MM.1S (cell line): ENCODE data around the gene GOT2.
"Not testable (repeated sequence)": the region's sequence is repeated elsewhere in the genome, so short reads cannot be mapped to it uniquely, and the experiment has no call there.

Experiments
- DNase-seq: peaks from one replicate; pipeline ENCODE4 v3.0.0-alpha.2; 2015
- H2AFZ ChIP-seq: fragments of 300-600 bp; sonication (generic); 2 replicates; pipeline ENCODE4 v1.6.0; 2016; ENCODE audit warnings: antibody characterized with exemption, low read length
- H3F3A ChIP-seq: fragments of 300-600 bp; sonication (generic); 2 replicates; pipeline ENCODE4 v1.6.1; 2016; ENCODE audit warnings: mild to moderate bottlenecking, antibody characterized with exemption, low read length, moderate library complexity, mixed read lengths; ENCODE audit not compliant: insufficient read depth
- H3K27ac ChIP-seq: fragments of 300-600 bp; sonication (generic); 2 replicates; pipeline ENCODE4 v1.5.1; 2016; ENCODE audit warnings: mild to moderate bottlenecking, low read length
- H3K27me3 ChIP-seq: fragments of 300-600 bp; sonication (generic); replicated peaks from 2 replicates; pipeline ENCODE4 v1.6.0; 2016; ENCODE audit warnings: low read length; ENCODE audit not compliant: insufficient read depth
- H3K36me3 ChIP-seq: fragments of 300-600 bp; sonication (generic); replicated peaks from 2 replicates; pipeline ENCODE4 v1.6.1; 2016; ENCODE audit warnings: mild to moderate bottlenecking, low read length, mixed read lengths; ENCODE audit not compliant: insufficient read depth
- H3K4me1 ChIP-seq: fragments of 300-600 bp; sonication (generic); 2 replicates; pipeline ENCODE4 v1.6.1; 2016; ENCODE audit warnings: low read length, mixed read lengths
- H3K4me2 ChIP-seq: fragments of 300-600 bp; sonication (generic); 2 replicates; pipeline ENCODE4 v1.6.0; 2016; ENCODE audit warnings: low read depth, low read length
- H3K4me3 ChIP-seq: fragments of 300-600 bp; sonication (generic); 2 replicates; pipeline ENCODE4 v1.5.1; 2016; ENCODE audit warnings: low read length, mixed read lengths
- H3K79me2 ChIP-seq: fragments of 300-600 bp; sonication (generic); 2 replicates; pipeline ENCODE4 v1.6.1; 2016; ENCODE audit warnings: mixed run types, low read length, mixed read lengths
- H3K9ac ChIP-seq: fragments of 300-600 bp; sonication (generic); 2 replicates; pipeline ENCODE4 v1.6.1; 2016; ENCODE audit warnings: low read length, mixed read lengths
- H3K9me2 ChIP-seq: fragments of 300-600 bp; sonication (generic); replicated peaks from 2 replicates; pipeline ENCODE4 v1.6.1; 2016; ENCODE audit warnings: mild to moderate bottlenecking, low read length, mixed read lengths; ENCODE audit not compliant: insufficient read depth
- H3K9me3 ChIP-seq: fragments of 300-600 bp; sonication (generic); replicated peaks from 2 replicates; pipeline ENCODE4 v1.6.1; 2016; ENCODE audit warnings: mild to moderate bottlenecking, low read length, mixed read lengths; ENCODE audit not compliant: insufficient read depth
- H4K20me1 ChIP-seq: fragments of 300-600 bp; sonication (generic); 2 replicates; pipeline ENCODE4 v1.6.1; 2016; ENCODE audit warnings: mild to moderate bottlenecking, low read length, moderate library complexity, mixed read lengths; ENCODE audit not compliant: insufficient read depth
- EZH2 ChIP-seq: fragments of 300-600 bp; sonication (generic); optimal IDR thresholded peaks from 2 replicates; pipeline ENCODE3; 2017; ENCODE audit warnings: low read depth, mild to moderate bottlenecking, antibody characterized with exemption, low read length, mixed read lengths
- EZH2phosphoT487 ChIP-seq: fragments of 300-600 bp; sonication (generic); IDR thresholded peaks from 2 replicates; pipeline ENCODE4 v1.6.1; 2018; ENCODE audit warnings: antibody characterized with exemption, low read length
- TF ChIP-seq, protein P1 (sequence below): fragments of 300-600 bp; sonication (generic); IDR thresholded peaks from 2 replicates; pipeline ENCODE4 v1.5.1; 2016; ENCODE audit warnings: antibody characterized with exemption, low read length, mixed read lengths

The GOT2 gene

GRCh38 chr16:58695368-58695767 lies 38.7 kb downstream of the GOT2 start:
- no peaks in the 10 kb centered on the region for H3K9me2 ChIP-seq
- no peak overlapping the region for H2AFZ ChIP-seq
- no peaks in the 10 kb centered on the region for H3K4me1 ChIP-seq
- H3F3A ChIP-seq = no peaks in the 10 kb centered on the region
- DNase-seq = no peak
- no peak overlapping the region for H3K4me3 ChIP-seq
- H3K9ac ChIP-seq = no peak overlapping the region
- no peak overlapping the region for H3K4me2 ChIP-seq
- no peaks in the 10 kb centered on the region for H3K27me3 ChIP-seq
- TF ChIP-seq, protein P1, sequence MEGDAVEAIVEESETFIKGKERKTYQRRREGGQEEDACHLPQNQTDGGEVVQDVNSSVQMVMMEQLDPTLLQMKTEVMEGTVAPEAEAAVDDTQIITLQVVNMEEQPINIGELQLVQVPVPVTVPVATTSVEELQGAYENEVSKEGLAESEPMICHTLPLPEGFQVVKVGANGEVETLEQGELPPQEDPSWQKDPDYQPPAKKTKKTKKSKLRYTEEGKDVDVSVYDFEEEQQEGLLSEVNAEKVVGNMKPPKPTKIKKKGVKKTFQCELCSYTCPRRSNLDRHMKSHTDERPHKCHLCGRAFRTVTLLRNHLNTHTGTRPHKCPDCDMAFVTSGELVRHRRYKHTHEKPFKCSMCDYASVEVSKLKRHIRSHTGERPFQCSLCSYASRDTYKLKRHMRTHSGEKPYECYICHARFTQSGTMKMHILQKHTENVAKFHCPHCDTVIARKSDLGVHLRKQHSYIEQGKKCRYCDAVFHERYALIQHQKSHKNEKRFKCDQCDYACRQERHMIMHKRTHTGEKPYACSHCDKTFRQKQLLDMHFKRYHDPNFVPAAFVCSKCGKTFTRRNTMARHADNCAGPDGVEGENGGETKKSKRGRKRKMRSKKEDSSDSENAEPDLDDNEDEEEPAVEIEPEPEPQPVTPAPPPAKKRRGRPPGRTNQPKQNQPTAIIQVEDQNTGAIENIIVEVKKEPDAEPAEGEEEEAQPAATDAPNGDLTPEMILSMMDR = no peak
- TF ChIP-seq EZH2 = no peak
- TF ChIP-seq EZH2phosphoT487 = no peak
- H3K79me2 ChIP-seq = no peaks in the 10 kb centered on the region
- no peaks in the 10 kb centered on the region for H3K36me3 ChIP-seq
- no peaks in the 10 kb centered on the region for H3K9me3 ChIP-seq
- H4K20me1 ChIP-seq = no peaks in the 10 kb centered on the region
- H3K27ac ChIP-seq = no peak overlapping the region

GRCh38 chr16:58692450-58692849 lies 41.7 kb downstream of the GOT2 start:
- H3K4me1 ChIP-seq = no peaks in the 10 kb centered on the region
- H3K4me3 ChIP-seq = no peak overlapping the region
- no peaks in the 10 kb centered on the region for H3K79me2 ChIP-seq
- no peak overlapping the region for H3K4me2 ChIP-seq
- H3K36me3 ChIP-seq = no peaks in the 10 kb centered on the region
- DNase-seq = no peak
- TF ChIP-seq, protein P1 = no peak
- TF ChIP-seq EZH2phosphoT487 (no peak), EZH2 (no peak)
- H2AFZ ChIP-seq = no peak overlapping the region
- H3F3A ChIP-seq = no peaks in the 10 kb centered on the region
- H3K27ac ChIP-seq = no peak overlapping the region
- H3K9me3 ChIP-seq = no peaks in the 10 kb centered on the region
- H3K9me2 ChIP-seq = no peaks in the 10 kb centered on the region
- no peaks in the 10 kb centered on the region for H3K27me3 ChIP-seq
- H4K20me1 ChIP-seq = no peaks in the 10 kb centered on the region
- H3K9ac ChIP-seq = no peak overlapping the region

- H3K79me2 ChIP-seq, H3K27me3 ChIP-seq, H3K4me3 ChIP-seq, H3K9me2 ChIP-seq, H3K4me1 ChIP-seq, H3K9me3 ChIP-seq, H3K9ac ChIP-seq, H2AFZ ChIP-seq, H3K36me3 ChIP-seq, H3K4me2 ChIP-seq, H4K20me1 ChIP-seq, DNase-seq, H3F3A ChIP-seq, H3K27ac ChIP-seq: not testable (repeated sequence)
Observed at GRCh38 chr16:58686985-58687706, 47.0 kb downstream of the GOT2 start.

DNA sequence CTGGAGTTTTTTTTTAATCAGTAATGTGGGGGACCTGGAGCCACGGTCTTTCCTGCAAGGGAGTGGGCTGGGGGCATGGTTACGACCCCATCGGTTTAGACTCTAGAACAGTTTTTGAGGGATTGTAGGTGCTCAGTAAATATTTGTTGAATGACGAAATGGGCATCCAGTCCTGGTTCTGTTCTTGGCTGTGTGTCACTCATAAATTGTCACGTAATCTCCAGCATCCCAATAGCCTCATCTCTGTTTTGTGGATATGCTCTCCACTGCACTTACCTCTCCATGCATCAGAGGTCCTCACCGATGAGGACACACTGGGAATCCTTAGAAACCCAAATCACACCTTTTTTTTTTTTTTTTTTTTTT lies 49.0 kb downstream of the GOT2 start:
- H3K9me3 ChIP-seq = no peaks in the 10 kb centered on the region
- H3K4me2 ChIP-seq = peak overlapping the region; percentile 79; the same call in 1 of the 2 replicates
- H3K27ac ChIP-seq = no peak overlapping the region
- no peaks in the 10 kb centered on the region for H3K27me3 ChIP-seq
- peak overlapping the region; percentile 96 for H2AFZ ChIP-seq
- no peaks in the 10 kb centered on the region for H3K9me2 ChIP-seq
- H3K36me3 ChIP-seq = no peaks in the 10 kb centered on the region
- peaks cover 7% of the 10 kb centered on the region; the same call in 1 of the 2 replicates for H3K4me1 ChIP-seq
- no peak overlapping the region for H3K9ac ChIP-seq
- peak overlapping the region; percentile 79 for H3K4me3 ChIP-seq
- peaks cover 6% of the 10 kb centered on the region for H3K79me2 ChIP-seq
- no peak for DNase-seq
- TF ChIP-seq, protein P1 = no peak
- TF ChIP-seq EZH2phosphoT487 = no peak
- no peaks in the 10 kb centered on the region for H4K20me1 ChIP-seq
- H3F3A ChIP-seq = no peaks in the 10 kb centered on the region
